ENCODE data around the gene ADAMTS12.

ADAMTS12 gene

DNA sequence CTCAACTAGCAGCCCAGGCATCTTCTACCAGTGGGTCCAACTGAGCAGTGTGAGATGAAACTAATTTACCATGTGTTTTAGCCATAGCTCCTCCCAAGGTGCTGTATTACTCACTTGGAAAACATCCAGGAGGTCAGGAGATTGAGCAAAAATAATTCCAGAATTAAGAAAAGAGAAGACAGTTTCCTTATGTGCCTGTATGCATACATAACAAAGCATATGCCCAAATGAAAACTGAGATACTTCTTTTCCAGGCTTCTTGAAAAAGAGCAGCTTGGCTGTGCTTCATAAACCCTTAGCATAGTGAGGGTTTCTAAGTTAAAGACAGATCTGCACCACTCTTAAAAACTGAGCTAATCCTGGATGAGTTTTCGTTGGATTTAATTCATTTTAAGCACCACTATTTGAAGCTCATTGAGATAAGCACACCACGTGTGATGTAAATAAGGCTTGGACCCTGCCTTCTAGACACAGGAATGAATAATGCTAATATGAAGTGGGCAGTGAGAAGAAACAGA, 119.4 kb downstream of the ADAMTS12 start:
- Mint-ChIP-seq H3K9me3 (peaks cover 6% of the 10 kb centered on the region), H3K4me1 (no peaks in the 10 kb centered on the region), H3K27ac (no peak overlapping the region), H3K36me3 (no peaks in the 10 kb centered on the region), H3K4me3 (no peak overlapping the region), H3K27me3 (no peaks in the 10 kb centered on the region)

DNA sequence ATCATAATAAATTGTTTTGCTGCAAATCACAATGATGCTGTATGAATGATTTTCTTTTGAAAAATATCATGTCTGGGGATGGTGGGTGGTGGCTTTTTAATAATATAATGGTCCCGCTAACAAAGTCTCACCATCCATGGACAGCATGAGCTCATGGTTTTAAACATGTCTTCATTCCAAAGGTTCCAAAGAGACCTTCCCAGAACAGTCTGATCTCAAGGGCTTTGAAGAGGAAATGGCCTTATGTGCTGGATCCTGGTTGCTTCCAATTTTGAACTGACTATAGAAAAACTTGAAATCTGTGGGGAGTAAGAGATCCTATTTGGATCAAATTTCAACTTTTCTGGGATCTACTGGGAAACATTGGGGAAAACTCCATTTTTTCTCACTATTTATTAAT, 121.8 kb downstream of the ADAMTS12 start:
- no peaks in the 10 kb centered on the region for H3K36me3 Mint-ChIP-seq
- no peaks in the 10 kb centered on the region for H3K27me3 Mint-ChIP-seq
- no peak overlapping the region for H3K4me3 Mint-ChIP-seq
- no peaks in the 10 kb centered on the region for H3K4me1 Mint-ChIP-seq
- H3K9me3 Mint-ChIP-seq = no peaks in the 10 kb centered on the region
- no peak overlapping the region for H3K27ac Mint-ChIP-seq

DNA sequence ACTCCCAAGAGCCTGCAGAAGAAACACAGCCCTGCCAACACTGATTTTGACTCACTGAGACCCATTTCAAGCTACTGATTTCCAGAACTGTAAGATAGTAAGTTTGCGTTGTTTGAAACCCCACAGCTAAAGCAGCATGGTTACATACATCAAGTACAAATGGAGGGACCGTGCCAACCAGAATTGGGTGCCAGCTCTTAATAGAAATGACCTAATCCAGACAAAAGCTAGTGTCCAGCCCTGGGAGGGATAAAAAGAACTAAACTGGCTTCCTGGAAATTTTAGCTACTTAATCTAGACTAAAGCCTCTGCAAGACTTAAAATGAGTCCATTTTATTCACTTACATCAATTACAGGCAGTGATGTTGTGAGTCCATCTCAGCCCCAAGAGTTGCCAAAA, 122.6 kb downstream of the ADAMTS12 start:
- Mint-ChIP-seq H3K27ac (no peak overlapping the region), H3K9me3 (no peaks in the 10 kb centered on the region), H3K4me3 (no peak overlapping the region), H3K4me1 (no peaks in the 10 kb centered on the region), H3K36me3 (no peaks in the 10 kb centered on the region), H3K27me3 (no peaks in the 10 kb centered on the region)

DNA sequence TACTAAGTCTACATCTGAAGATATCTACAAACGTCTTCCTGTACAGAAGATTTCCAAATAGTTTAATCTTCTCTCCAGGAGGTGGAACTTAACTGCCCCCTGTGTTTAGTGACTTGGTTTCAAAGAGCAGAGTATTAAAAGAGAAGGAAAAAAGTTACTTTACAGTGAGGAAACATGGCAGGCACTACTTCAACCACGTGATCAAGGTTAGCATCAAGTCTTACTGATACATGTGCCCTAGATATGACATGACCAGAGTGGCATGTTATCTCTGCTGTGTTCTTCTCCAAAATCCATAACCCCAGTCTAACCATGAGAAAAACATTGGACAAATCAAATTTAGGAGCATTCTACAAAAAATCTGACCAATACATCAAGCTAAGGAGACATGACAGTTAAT, 125.8 kb downstream of the ADAMTS12 start:
- Mint-ChIP-seq H3K4me1 (no peaks in the 10 kb centered on the region), H3K27me3 (peaks cover 1% of the 10 kb centered on the region), H3K4me3 (no peak overlapping the region), H3K27ac (no peak overlapping the region), H3K9me3 (no peaks in the 10 kb centered on the region), H3K36me3 (no peaks in the 10 kb centered on the region)

DNA sequence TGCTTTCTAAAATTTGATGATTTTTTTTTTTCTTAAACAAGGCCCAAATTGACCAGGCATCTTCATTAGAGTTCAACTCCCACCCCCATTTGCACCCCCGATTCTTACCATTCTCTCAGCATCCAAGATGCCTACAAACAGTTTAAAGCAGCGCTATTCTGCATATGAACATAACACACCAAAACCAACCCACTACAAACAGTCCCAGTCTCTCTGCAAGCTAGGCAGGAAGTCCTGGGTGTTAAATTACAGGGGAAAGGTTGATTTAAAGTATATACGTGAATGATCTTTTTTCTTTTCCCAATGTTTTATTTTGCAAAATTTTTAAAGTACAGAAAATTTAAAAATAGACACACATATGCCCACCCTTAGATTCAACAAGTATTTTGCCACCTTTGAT, 127.0 kb downstream of the ADAMTS12 start:
- H3K27ac Mint-ChIP-seq = no peak overlapping the region
- no peak overlapping the region for H3K4me3 Mint-ChIP-seq
- H3K4me1 Mint-ChIP-seq = no peaks in the 10 kb centered on the region
- no peaks in the 10 kb centered on the region for H3K36me3 Mint-ChIP-seq
- H3K27me3 Mint-ChIP-seq = peaks cover 1% of the 10 kb centered on the region
- H3K9me3 Mint-ChIP-seq = no peaks in the 10 kb centered on the region

DNA sequence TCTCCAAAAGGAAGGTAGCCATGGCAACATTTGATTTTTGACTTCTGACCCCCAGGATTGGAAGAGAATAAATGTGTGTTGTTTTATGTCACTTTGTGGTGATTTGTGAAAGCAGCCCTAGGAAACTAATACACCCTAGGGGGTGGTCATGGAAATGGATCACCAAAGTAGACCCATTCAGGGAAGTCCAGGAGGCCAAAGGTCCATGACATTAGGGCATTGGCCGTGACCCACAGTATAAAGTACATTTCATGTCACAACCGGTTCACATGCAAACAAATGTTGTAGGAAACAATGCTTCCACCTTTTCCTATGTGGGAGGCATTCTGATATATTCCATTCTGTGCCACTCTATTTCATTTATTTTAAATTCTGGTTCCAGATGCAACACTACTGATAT, 128.4 kb downstream of the ADAMTS12 start:
- no peaks in the 10 kb centered on the region for H3K36me3 Mint-ChIP-seq

DNA sequence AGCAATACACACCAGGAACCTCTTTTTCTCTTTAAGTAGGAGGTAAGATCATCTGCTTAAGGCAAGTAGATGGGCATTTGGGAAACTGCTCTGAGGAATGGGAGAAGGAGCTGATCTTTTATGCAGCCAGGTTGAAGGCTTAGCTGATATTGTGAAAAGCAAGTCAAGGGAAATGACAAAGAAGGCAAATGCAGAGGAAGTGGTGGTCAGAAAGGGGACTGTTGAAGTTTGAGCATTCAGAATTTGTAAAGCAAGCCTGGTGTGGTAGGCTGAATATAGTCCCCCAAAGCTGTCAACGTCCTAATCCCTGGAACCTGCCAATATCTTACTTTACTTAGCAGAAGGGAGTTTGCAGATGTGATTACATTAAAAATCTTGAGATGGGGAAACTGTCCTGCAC, 128.9 kb downstream of the ADAMTS12 start:
- peaks cover 1% of the 10 kb centered on the region for H3K27me3 Mint-ChIP-seq
- no peaks in the 10 kb centered on the region for H3K4me1 Mint-ChIP-seq
- no peak overlapping the region for H3K27ac Mint-ChIP-seq
- no peak overlapping the region for H3K4me3 Mint-ChIP-seq
- no peaks in the 10 kb centered on the region for H3K9me3 Mint-ChIP-seq
- no peaks in the 10 kb centered on the region for H3K36me3 Mint-ChIP-seq

More for the DNA sequence above, 128.4 kb downstream of the ADAMTS12 start:
- Mint-ChIP-seq H3K27ac (no peak overlapping the region), H3K4me1 (no peaks in the 10 kb centered on the region), H3K4me3 (no peak overlapping the region), H3K27me3 (peaks cover 1% of the 10 kb centered on the region), H3K9me3 (no peaks in the 10 kb centered on the region)

DNA sequence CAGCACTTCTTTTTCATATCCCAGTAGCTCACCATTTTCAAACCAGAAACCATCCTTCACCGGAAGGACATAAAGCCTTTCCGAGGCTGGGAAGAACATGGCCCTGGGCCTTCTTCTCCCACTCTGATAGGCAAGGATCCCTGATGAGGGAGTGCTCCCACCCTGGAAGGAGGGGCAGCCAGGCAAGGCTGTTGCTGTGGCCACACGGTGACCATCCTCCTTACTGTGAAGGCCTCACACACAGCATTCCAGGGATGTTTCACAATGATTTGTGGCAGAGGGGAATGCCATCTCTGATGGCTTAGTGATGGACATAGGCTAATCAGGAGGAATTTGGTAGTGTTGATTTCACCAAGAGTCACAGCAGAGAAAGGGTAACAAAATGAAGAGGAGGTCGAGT, 130.7 kb downstream of the ADAMTS12 start:
- Mint-ChIP-seq H3K27ac (no peak overlapping the region), H3K4me1 (no peaks in the 10 kb centered on the region), H3K4me3 (no peak overlapping the region), H3K9me3 (no peaks in the 10 kb centered on the region), H3K27me3 (peaks cover 1% of the 10 kb centered on the region), H3K36me3 (no peaks in the 10 kb centered on the region)

DNA sequence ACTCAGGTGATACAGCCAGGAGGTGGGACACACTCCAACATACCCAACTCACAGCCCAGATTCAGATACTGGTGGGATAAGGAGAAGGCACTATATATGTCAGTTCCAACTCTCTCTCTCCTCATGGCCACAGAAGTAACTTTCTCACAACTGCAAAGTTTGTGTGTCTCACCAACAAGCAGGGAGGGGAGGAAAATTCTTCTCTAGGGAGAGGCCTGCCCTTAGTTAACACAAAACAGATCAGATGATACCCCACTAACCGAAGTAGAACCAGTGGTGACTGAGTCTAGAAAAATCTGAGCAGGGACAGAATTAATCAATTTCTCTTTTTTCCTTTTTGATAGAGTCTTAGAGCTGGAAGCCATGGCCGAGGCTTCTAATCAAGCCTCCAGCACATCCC, 133.1 kb downstream of the ADAMTS12 start:
- no peaks in the 10 kb centered on the region for H3K9me3 Mint-ChIP-seq
- H3K4me3 Mint-ChIP-seq = no peak overlapping the region

DNA sequence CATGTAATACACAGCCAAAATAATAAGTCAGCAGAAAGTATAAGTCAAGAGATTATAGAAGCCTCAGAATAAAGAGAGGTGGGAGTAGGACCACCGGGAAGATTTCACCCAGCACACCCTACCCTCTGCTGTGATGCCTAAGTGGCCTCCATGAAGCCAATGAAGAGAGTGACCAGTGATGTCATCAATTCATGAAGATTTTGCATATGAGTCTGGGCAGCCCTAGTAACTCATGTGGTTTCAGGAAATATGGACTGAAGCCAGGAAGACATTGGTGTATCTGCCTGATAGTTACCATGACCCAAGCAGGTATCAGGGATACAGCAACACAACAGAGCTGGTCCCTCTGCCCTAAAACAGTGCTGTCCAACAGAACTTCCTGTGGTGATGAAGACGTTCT, 135.3 kb downstream of the ADAMTS12 start:
- H3K27me3 Mint-ChIP-seq = no peaks in the 10 kb centered on the region
- no peaks in the 10 kb centered on the region for H3K36me3 Mint-ChIP-seq
- H3K9me3 Mint-ChIP-seq = no peaks in the 10 kb centered on the region
- H3K27ac Mint-ChIP-seq = no peak overlapping the region
- H3K4me3 Mint-ChIP-seq = no peak overlapping the region
- H3K4me1 Mint-ChIP-seq = no peaks in the 10 kb centered on the region

More for the DNA sequence above, 133.1 kb downstream of the ADAMTS12 start:
- Mint-ChIP-seq H3K36me3 (no peaks in the 10 kb centered on the region), H3K4me1 (no peaks in the 10 kb centered on the region), H3K27ac (no peak overlapping the region), H3K27me3 (peaks cover 1% of the 10 kb centered on the region)

DNA sequence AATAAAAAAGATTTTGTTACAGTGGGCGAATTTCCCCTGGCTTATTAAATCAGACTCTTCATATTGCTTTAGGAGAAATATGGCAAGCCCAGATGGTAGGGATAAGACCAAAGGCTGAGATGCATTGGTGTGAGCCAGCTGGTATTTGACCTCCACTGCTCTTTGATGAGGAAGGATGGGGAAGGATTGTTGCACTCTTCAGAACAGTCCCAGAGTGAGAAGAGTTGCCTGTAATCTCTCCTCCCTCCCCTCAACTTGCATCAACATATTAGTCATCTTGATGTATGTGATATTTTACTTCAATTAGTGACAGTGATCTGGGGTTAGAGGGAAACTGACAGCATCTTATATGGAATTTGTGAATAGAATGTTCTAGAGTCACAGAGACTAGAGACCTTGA, 136.6 kb downstream of the ADAMTS12 start:
- no peaks in the 10 kb centered on the region for H3K4me1 Mint-ChIP-seq
- no peak overlapping the region for H3K4me3 Mint-ChIP-seq
- no peak overlapping the region for H3K27ac Mint-ChIP-seq
- H3K36me3 Mint-ChIP-seq = no peaks in the 10 kb centered on the region
- H3K9me3 Mint-ChIP-seq = no peaks in the 10 kb centered on the region
- H3K27me3 Mint-ChIP-seq = no peaks in the 10 kb centered on the region

DNA sequence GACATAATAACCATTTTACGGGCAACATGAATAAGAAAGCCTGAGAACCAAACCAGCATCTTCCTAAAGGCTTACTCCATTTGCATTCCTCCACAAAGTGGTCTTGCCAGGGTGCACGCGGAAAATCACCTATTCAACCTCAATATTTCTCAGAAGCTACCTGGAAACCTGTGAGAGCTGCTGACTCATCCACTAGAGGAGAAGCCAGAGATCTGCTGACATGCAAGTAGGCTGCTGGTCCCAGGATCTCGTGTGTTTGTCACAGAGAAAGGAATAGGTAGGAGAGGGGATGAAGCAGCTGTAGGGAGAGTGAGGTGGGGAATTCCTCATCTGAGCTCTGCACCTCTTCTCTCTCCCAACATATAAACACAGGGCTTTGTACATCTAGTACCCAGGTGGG, 138.1 kb downstream of the ADAMTS12 start:
- H3K36me3 Mint-ChIP-seq = no peaks in the 10 kb centered on the region
- no peaks in the 10 kb centered on the region for H3K9me3 Mint-ChIP-seq
- no peaks in the 10 kb centered on the region for H3K27me3 Mint-ChIP-seq
- H3K27ac Mint-ChIP-seq = no peak overlapping the region
- H3K4me1 Mint-ChIP-seq = no peaks in the 10 kb centered on the region
- no peak overlapping the region for H3K4me3 Mint-ChIP-seq

DNA sequence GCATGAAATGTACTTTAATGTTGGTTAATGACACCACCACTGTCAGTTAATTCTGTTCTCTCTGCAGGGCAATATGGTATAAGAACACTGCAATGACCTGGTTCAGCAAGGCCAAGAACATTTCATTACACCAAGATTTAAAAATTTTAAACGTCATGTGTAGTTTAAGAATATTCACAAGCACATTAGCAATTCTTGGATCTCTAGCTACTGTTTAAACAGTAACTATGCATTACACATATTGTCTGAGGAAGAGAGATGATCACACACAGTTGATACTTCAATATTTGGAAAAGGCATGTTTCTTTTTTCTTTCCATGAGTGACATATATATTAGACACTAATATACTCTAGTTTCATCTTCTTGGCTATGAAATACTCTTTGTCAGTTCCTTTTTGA, 143.0 kb downstream of the ADAMTS12 start:
- Mint-ChIP-seq H3K4me1 (no peaks in the 10 kb centered on the region), H3K36me3 (no peaks in the 10 kb centered on the region), H3K9me3 (no peaks in the 10 kb centered on the region), H3K27ac (no peak overlapping the region), H3K4me3 (no peak overlapping the region), H3K27me3 (peaks cover 1% of the 10 kb centered on the region)

DNA sequence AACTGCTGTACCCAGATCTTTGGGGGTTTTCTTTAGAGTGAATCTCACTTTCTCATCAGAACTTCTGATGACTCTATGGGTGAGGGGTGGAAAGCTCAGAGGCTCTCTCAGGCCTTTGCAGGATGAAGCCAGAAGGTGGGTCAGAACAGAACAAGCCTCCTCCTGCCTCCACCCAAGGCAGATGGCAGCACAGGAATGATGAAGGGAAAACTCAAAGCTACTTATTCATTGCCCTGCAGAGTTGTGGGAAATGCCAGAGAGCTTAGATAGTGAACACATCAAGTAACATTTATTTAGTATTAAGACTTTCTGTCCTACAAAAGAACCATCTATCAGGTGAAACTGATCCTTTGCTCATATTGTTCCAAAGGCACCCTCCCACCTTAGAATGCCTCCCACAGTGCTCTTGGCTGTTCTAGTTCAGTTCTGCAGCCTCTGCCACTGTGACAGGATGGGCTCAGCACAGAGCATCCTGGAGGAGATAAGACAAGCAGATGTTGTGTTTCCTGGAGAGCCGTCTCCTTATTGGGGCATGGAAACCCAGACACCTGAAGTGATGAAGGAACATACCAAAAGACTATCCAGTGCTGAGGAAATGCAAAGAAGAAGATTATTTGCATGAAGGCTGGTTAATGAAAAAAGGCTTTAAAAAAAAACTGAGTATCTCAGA, 146.6 kb downstream of the ADAMTS12 start:
- Mint-ChIP-seq H3K27me3 (peaks cover 1% of the 10 kb centered on the region), H3K4me1 (no peaks in the 10 kb centered on the region), H3K4me3 (no peak overlapping the region), H3K9me3 (no peaks in the 10 kb centered on the region), H3K27ac (no peak overlapping the region), H3K36me3 (no peaks in the 10 kb centered on the region)

DNA sequence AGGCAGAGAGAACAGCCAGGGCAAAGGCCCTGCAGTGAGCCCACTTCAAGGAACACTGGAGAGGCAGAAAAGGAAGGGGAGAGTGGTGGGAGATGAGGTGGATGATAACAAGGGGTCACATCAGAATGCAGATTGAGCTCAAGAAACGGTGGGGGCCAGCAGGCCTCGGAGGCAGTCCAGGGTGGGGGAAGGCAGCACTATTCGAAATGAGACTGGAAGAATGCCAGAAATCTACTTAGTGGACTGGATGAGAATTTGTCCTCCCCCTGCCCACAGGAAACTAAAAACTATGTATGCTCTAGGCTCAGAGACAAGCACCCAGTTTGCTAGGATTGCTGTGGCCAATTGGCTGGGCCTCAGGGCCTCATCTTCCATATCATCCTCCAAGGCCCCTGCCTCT, 148.7 kb downstream of the ADAMTS12 start:
- Mint-ChIP-seq H3K36me3 (no peaks in the 10 kb centered on the region), H3K4me1 (no peaks in the 10 kb centered on the region), H3K9me3 (no peaks in the 10 kb centered on the region), H3K4me3 (no peak overlapping the region), H3K27me3 (peaks cover 1% of the 10 kb centered on the region), H3K27ac (no peak overlapping the region)

DNA sequence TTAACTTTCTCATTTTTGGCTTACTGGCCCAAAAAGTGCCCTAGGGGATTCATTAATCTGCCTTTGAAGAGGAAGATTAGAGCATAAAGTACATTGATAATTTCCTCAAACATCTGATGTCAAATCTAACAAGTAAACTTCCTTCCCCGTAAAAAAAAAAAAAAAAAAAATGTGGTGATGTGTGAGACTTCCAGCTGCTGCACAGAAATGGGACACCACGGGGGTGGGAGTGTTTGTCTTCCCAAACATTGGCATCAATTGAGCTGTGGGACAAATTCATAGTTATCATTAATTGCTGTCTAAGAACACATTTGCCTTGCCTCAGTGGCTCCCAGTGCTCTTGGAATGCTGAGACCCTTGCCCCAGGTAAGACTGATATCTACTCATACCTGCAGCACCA, 149.6 kb downstream of the ADAMTS12 start:
- H3K9me3 Mint-ChIP-seq = no peaks in the 10 kb centered on the region
- no peak overlapping the region for H3K27ac Mint-ChIP-seq
- peaks cover 1% of the 10 kb centered on the region for H3K27me3 Mint-ChIP-seq
- no peak overlapping the region for H3K4me3 Mint-ChIP-seq
- H3K4me1 Mint-ChIP-seq = no peaks in the 10 kb centered on the region
- no peaks in the 10 kb centered on the region for H3K36me3 Mint-ChIP-seq

DNA sequence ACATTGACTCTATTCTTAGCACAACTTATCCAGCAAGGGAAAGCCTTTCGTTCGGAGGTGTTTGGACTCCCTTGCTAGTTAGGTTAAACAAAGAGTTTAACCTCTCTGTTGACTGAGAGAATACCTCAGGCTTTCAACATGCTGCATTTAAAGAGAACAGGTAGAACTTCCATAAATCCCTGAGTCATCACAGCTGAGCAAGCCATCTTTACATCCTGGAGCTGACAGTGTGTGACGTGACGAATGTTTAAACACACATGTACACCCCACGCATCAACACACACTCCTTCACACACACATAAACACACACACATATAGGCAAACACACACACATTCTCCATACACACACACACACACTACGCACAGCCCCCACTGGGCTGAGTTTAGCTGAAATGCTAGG, 152.8 kb downstream of the ADAMTS12 start:
- Mint-ChIP-seq H3K36me3 (no peaks in the 10 kb centered on the region), H3K27ac (no peak overlapping the region), H3K27me3 (no peaks in the 10 kb centered on the region), H3K4me1 (no peaks in the 10 kb centered on the region), H3K9me3 (no peaks in the 10 kb centered on the region), H3K4me3 (no peak overlapping the region)
